ENCODE results near the gene DPCD.
"Not testable (repeated sequence)": the region's sequence is repeated elsewhere in the genome, so short reads cannot be mapped to it uniquely, and the experiment has no call there.

DPCD gene

DNA sequence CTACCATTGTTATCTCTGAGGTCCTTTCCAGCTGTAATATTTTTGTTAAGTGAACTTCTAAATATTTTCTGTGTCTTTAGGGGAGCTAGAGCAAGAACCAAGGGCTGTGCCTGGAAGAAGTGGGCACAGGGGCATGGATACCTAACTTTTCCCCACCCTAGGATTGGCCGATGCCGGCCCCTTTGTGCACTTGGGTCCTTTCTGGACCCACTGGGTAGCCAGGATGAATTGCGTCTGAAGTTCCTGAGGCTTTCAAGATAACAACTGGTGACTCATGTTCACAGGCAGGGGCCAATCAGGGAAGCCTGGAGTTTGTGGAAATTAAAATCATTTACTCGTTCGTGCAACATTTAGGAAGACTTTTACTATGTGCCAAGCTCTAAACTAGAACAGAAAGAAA lies 758 bp downstream of the DPCD start:
- no peak for DNase-seq

DNA sequence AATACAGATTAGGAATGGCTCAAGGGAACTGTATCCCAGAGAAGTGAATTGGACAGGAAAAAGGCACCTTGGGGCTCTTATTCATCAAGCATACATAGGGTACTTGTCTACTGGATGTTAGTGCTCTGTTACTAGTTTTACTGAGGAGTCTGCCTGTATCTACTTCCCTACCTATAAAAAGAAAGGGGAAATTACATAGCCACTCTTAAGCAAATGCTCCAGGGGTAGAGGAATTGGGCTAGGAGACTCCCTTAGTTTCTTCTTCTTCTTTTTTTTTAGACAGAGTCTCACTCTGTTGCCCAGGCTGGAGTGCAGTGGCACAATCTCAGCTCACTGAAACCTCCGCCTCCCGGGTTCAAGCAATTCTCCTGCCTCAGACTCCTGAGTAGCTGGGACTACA lies 5.2 kb downstream of the DPCD start:
- DNase-seq = not testable (repeated sequence)

DNA sequence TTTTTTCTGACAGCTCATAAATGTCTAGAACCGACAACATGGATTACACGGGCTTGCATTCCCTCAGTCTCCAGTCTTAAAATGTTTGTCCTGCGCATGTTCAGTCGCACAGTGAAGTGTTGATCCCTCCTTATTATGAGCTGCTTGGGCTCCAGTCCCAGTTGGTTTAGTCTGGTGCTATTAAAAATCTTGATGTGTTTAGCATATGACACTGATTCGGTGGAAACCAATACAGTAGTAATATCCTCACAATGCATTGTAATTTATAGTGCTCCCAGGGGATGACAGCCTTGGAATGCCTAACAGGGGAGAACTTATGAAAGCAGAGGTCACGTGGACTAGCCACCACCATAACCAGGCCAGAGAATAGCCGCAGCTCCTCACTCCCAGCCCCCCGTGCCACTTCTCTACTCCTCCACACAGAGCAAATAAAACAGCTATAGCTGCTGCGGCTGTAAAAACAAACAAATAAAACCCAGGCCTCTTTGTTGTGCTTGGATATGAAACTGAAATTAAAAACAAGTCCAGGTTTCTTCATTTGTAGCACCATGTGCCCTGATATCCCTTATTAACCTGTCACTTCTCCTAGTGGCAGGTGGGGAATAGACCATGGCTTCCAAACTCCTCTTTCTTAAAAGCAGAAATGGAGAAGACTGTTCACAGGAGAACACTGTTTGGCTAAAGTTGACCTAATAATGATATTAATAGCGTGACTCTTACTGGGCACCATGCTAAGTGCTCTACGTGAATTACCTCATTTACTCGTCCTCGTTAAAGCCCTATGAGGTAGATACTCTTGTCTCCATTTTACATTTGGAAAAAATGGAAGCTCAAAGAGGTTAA lies 7.7 kb downstream of the DPCD start:
- DNase-seq = no peak

DNA sequence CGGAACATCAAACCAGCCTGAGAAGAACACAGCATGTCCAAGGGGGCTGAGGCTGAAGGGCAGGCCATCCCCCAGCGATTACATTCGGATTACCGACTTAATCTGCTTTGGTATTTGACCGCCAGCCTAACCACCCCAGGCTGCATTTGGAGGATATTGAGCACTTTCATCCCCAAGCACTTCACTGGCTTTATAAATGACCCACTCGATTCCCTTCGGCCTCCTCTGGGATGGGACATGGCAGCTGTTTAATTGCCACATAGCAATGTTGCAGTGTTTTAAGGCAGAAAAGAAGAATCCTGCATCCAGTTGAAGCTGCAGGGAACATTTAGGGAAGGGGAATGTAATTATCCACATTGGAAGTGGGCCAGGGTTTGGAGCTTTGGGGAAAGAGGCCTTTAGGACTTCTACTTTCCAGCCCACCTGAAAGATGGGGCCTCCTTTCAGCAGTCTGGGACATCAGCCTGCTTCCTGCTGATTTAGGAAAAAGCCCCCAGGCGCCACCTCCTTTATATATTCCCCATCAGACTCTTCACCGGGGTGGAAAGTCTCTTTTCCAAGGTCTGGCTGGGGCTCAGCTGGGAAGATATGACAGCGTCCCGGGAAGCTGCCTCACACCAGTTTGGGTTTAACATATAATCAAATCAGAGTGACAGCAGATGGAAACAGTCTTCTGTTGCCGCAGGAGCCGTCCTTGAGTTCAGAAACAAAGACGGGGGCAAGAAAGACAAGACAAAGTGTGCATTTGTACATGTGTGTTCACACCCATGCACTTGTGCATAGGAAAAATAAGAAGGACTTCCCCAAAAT lies 9.2 kb downstream of the DPCD start:
- DNase-seq = no peak

DNA sequence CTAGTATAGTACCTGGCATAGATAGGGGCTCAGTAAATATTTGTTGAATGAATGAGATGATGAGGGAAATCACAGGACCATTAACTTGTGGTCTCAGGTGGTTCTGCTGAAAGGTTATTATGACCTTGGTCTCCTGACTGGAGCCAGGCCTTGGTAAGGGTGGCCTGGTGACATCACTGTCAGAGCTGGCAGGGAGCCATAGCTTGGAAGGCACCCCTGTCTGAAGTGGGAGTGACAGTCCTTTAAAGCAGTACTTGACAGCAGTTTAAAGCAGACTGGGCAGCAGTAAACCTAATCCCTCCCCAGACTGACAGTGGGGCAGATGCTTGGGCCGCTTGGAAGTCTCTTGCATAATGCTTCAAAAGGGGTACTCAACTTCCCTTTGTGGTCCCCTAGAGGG lies 13.4 kb downstream of the DPCD start:
- no peak for DNase-seq

DNA sequence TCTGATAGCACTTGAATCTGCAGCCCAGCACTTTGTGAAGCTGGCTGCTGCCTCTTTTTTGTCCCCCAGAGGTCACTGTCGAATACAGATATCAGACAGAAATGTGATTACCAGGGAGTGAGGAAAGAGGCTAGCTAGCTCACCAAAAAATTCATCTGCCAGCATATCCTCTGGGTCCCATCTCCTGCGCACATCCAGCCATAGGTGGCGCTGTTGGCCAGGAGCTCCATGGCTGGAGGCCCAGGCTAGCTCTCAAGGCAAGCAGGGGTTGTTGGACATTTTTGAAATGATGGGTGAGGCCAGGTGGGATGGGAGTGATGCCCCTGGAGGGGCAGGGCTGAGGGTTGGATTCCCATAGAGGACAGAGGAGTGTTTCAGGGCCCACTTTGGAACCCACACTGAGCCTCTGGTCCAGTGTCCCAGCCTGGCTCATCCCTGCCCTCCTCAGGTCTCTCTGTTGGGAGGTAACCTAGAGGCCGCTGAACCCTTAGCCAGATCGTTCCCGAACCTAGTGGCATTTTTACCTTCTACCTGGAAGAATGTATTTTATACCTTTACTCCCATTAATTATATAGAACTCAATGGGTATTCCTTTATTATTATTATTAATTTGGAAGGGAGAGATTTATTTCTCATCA lies 14.8 kb downstream of the DPCD start:
- DNase-seq = peak; percentile 33

- DNase-seq = no peak
Observed at GRCh38 chr10:101607124-101607523, 19.0 kb downstream of the DPCD start.

- no peak for DNase-seq
Observed at GRCh38 chr10:101609481-101609880, 21.4 kb downstream of the DPCD start.

- no peak for DNase-seq
Observed at GRCh38 chr10:101611096-101611905, 23.2 kb downstream of the DPCD start.

- no peak for DNase-seq
Observed at GRCh38 chr10:101612086-101612485, 24.0 kb downstream of the DPCD start.

GRCh38 chr10:101612872-101613271 lies 24.8 kb downstream of the DPCD start:
- no peak for DNase-seq

GRCh38 chr10:101613646-101614045 lies 25.5 kb downstream of the DPCD start:
- no peak for DNase-seq

DNA sequence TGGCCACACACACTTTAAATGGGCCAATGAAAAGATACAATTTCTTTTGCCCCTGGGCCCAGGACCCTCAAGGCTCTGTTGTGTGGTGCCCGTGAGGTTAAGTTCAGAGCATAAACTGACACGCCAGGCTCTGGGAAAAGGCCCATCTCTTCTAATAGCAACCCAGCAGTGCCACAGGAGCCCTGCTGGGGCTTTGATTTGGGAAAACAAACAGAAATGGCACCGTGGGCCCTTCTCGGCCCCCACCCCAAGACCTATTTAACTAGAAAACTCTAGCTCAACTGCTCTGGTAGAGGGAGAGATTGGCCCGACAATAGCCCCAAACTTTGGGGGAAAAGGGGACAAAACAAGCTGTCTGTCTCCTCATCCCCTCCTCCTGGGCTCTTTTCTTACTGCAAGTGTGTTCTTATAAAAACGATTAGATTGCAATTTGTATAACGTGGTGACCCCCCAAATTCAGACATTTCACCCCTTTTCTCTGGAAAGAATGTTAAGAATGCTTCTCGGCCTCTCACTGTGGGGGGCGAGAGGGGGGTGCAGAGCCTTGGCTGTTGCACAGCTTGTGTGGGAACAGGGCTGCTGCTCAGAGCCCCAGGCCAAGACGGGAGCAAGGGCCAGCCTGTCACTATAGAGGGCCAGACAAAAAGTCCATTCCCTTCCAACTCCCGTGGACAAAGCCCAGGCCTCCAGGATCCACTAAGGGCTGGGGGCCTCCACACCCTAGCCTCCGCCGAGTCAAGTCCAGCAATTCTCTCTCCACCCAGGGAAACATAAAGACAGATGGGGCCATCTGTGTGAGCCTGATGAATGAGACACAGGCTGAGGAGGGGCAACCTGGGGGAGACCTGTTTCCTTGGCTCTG lies 26.8 kb downstream of the DPCD start:
- DNase-seq = no peak

DNA sequence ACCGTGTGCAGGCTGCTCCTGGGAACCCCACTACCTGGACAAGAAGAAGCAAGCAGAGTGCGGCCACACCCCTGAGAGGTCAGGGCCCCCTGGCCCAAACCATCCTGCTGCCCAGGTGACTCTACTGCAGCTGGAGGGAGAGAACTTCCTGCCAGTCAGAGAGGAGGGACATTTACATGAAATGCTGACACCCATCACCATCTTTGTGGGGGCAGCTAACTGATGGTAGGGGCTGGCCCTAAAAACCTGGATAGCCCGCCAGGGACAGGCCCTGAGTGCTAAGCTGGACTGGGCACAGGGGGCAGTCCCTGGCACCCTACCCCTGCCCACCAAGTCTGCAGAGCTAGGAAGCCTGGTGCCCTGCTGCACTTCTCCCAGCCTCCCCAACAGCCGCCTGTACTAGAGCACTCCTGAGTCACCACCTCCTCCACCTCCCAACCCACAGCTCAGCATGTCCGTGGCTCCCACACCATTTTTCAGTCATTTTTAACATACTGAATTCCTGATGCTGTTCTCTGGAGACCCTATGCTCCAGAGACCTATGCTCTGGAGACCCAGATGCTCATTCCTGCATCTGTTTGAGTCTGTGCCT lies 27.5 kb downstream of the DPCD start:
- DNase-seq = no peak

DNA sequence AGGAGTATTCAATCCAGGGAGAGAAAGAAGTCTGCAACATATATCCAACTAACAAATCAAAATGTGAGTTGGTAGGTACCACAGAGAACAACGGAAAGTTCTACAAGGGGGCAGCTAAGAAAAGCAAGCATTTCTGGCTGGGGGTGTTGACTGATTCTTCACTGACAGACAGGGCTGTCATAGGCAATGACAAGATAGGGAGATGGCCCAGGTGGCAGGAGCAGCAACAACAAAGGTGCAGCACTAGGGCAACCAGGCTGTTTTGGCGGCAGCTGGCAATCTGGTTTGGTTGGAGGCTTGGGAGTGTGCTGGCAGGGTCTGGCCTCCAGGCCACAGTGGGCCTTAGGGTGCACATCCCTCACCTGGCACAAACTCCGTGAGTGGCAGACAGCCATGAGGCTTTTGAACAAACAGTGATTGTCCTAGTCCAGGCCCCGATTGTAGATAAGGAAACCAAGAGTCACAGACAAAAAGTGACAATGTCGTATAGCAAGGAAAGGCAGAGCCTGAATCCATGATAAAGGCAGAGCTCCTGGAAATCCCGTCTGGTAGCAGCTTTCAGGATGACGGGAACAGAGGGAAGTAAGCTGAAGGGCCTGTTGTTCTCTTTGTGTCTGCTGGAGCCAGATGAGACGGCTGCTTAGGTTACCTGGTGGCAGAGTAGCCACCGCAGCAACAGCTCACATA lies 28.4 kb downstream of the DPCD start:
- DNase-seq = no peak

GRCh38 chr10:101617102-101617823 lies 29.1 kb downstream of the DPCD start:
- DNase-seq = no peak

DNA sequence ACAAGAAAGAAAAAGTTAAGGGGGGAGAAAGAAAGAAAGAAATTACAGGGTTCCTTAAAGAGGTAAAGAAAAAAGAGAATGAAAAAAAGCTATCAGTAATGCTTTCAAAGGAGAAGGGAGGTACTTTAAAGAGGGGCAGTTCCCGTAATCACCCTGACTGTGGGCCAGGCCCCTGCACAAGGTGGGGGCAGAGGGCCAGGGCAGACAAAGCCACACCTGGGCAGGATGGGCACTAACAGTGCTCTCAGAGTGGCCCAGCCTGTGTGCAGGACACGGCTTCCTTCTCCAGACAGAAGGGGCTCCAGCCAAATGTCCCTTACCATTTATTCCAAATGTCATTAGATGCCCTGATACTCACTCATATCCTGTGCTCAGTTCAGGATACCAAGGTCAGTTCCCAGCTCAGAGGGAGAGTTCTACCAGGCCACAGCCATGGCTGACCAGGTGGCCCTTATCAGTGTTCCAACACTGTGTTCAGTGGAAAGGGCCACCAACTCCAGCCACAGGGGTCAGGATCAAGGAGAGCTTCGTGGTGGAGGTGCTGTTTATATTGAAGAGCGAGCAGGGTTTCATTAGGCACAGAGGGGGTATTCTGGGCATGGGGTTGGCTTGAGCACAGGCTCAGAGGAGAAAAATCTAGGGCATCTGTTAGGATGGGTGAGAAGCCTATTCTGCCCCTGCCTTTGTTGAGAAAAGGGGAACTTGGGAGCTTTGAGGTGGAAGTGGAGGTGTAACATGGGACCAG lies 29.9 kb downstream of the DPCD start:
- no peak for DNase-seq

DNA sequence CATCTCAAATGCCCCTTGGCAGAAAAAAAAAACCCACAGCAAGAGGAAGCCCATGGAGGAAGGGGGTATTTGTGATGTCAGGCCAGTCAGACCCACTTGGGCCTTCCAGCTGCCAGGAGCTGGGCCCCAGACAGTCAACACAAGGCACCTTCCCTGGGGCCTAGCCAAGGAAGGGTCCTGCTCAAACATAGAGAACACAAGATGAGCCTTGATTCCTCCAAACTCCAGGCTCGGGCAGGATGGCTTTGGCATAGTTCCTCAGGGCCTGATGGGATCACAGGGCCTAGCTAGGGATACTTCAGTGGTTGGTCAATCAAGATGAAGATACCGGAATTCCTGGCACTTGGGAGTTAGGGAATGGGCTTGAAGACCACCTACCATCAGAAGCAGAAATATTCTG lies 30.8 kb downstream of the DPCD start:
- no peak for DNase-seq

- no peak for DNase-seq
Observed at GRCh38 chr10:101619983-101620382, 31.9 kb downstream of the DPCD start.

Measured in activated effector memory CD4-positive, alpha-beta T cell treated with Interleukin-2 at 50 U/mL for 16 hours (primary cell).